Subcutaneous adipose tissue (tissue), 4 donors: ENCODE results near the gene NKIRAS2. TPM values are rescaled to one million over a fixed set of nuclear protein-coding genes. Genes with fewer than 3 reads are reported as not detected.

ENCODE experiments used
- CTCF ChIP-seq: fragments of 450-650 bp; IDR thresholded peaks from one replicate; pipeline ENCODE4 v1.5.1; 2016; ENCODE audit warnings: low read depth, mild to moderate bottlenecking, control low read depth, antibody characterized with exemption, moderate library complexity
- total RNA-seq, 4 donors: library from RNA; depleted of rRNA; stranded (reverse); fragments of >200 nt; gene quantifications; one replicate each; pipeline ENCODE4 v1.1.0, GENCODE V29; 2016

The NKIRAS2 gene
- total RNA-seq, 4 donors from 2014 or later, result 21.2 to 37.1 (median 29.0) TPM

GRCh38 chr17:42016411-42016831 is 3.5 kb upstream of the NKIRAS2 start:
- TF ChIP-seq CTCF, result no peak

- no peak for TF ChIP-seq CTCF
These were observed 2.7 kb upstream of the NKIRAS2 start, which contains the start of gene DNAJC7 for GRCh38 chr17:42016941-42017865. TSS of gene DNAJC7 (minus strand) at chr17:42017439. CDS start at chr17:42017416, 23 bp downstream.

- TF ChIP-seq CTCF, result no peak
These were observed 2.1 kb upstream of the NKIRAS2 start for GRCh38 chr17:42017866-42018200.

- TF ChIP-seq CTCF, result no peak
These were observed 1.6 kb upstream of the NKIRAS2 start for GRCh38 chr17:42018339-42018738.

- TF ChIP-seq CTCF, result no peak
These were observed 902 bp upstream of the NKIRAS2 start for GRCh38 chr17:42018988-42019387.

GRCh38 chr17:42023524-42024349 is 3.8 kb downstream of the NKIRAS2 start:
- TF ChIP-seq CTCF, result no peak

GRCh38 chr17:42025191-42025579 is 5.3 kb downstream of the NKIRAS2 start:
- no peak for TF ChIP-seq CTCF
